ENCODE data around the gene C2orf69. TPM values are rescaled to one million over a fixed set of nuclear protein-coding genes. Genes with fewer than 3 reads are reported as not detected.
A peak's percentile ranks its signal among the peaks of the same experiment; 100 is the strongest.

C2orf69 gene
- 10 to 100 TPM in 6 of 8 experiments, 1 to 10 TPM in 2; 8.3 to 17.8 (median 11.7) TPM for total RNA-seq

GRCh38 chr2:199911052-199911876 is at the start of gene C2orf69:
Gene C2orf69 (plus strand): TSS chr2:199911293. CDS start chr2:199911439, 146 bp downstream.
- in situ Hi-C loops (cut with MboI; ENCODE audit: low pct_unique_long_range_greater_than_20kb in 2 of 9, low sequenced_read_pairs in 9 of 9, unreplicated experiment in 9 of 9) = no loop called here
- Histone ChIP-seq H3K4me3 (peak within 1 kb of the TSS; percentile 91 to 99 (median 93)), H3K4me1 (replicated peaks in 1 of 2) (peaks cover 6 to 15% of the 10 kb centered on the region in 2 donors), H3K27ac (peak within 1 kb of the TSS; percentile 93 to 97)
- ATAC-seq (replicated peaks in 6 of 8) = peak; percentile 94 to 97 (median 96)
- WGBS, 10 experiments = 0 to 2% (median 0%) methylated on average over 1 to 21 of the region's 85 CpGs; no CpG with 5 or more reads in 2 of the 10 experiments

GRCh38 chr2:199862788-199863187 is 48.3 kb upstream of the C2orf69 start:
- H3K27ac ChIP-seq = no peak overlapping the region
- WGBS, 10 experiments = 0 to 100% (median 80%) methylated on average over 1 to 3 of the region's 3 CpGs; no CpG with 5 or more reads in 3 of the 10 experiments
- H3K4me3 ChIP-seq = no peak overlapping the region
- no peaks in the 10 kb centered on the region for H3K4me1 ChIP-seq (replicated peaks in 1 of 2)
- in situ Hi-C loops (cut with MboI; ENCODE audit: low pct_unique_long_range_greater_than_20kb in 2 of 9, low sequenced_read_pairs in 9 of 9, unreplicated experiment in 9 of 9) = loop anchor here in 3 of 9 experiments (25.0 kb wide), 1 partner anchor 1550 kb away; no protein-coding TSS in a partner anchor
- peak in 3 of 8 experiments; percentile 27 to 99 (median 79) for ATAC-seq (replicated peaks in 6 of 8)

DNA sequence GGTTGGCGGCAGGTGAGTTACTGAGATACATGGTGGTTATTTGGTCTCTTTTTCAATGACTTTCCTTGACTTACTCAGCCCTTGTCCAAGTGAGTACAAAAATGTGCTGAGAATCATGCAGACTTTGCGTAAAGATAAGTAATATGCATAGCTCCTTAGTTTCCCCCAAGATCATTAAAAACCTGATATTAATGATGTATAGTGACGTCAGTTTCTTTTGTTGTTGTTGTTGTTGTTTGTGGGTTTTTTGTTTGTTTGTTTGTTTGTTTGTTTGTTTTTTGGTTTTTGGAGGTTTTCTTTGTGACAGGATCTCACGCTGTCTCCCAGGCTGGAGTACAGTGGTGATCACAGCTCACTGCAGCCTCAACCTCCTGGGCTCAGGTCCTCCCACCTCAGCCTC is 45.2 kb upstream of the C2orf69 start:
- Histone ChIP-seq H3K27ac (no peak overlapping the region), H3K4me3 (no peak overlapping the region), H3K4me1 (replicated peaks in 1 of 2) (peaks cover 0 to 18% of the 10 kb centered on the region in 2 donors)
- in situ Hi-C loops (cut with MboI; ENCODE audit: low pct_unique_long_range_greater_than_20kb in 2 of 9, low sequenced_read_pairs in 9 of 9, unreplicated experiment in 9 of 9) = loop anchor here in 3 of 9 experiments (25.0 kb wide), 1 partner anchor 1554 kb away; no protein-coding TSS in a partner anchor
- ATAC-seq (replicated peaks in 6 of 8) = no peak
- 40 to 100% (median 94%) methylated on average over 1 to 4 of the region's 4 CpGs; no CpG with 5 or more reads in 1 of the 10 experiments for WGBS, 10 experiments

- Histone ChIP-seq H3K4me3 (no peak overlapping the region), H3K27ac (no peak overlapping the region), H3K4me1 (replicated peaks in 1 of 2) (peaks cover 0 to 18% of the 10 kb centered on the region in 2 donors)
- ATAC-seq (replicated peaks in 6 of 8) = no peak
- WGBS, 10 experiments = 11 to 90% (median 32%) methylated on average over 2 to 5 of the region's 5 CpGs
- in situ Hi-C loops (cut with MboI; ENCODE audit: low pct_unique_long_range_greater_than_20kb in 2 of 9, low sequenced_read_pairs in 9 of 9, unreplicated experiment in 9 of 9) = loop anchor here in 3 of 9 experiments (25.0 kb wide), 1 partner anchor 1556 kb away; no protein-coding TSS in a partner anchor
Measured at GRCh38 chr2:199868431-199869226, 42.5 kb upstream of the C2orf69 start.

GRCh38 chr2:199869227-199869541 is 41.9 kb upstream of the C2orf69 start:
- Histone ChIP-seq H3K27ac (no peak overlapping the region), H3K4me1 (replicated peaks in 1 of 2) (peaks cover 0 to 18% of the 10 kb centered on the region in 2 donors), H3K4me3 (no peak overlapping the region)
- no peak for ATAC-seq (replicated peaks in 6 of 8)
- 20 to 100% (median 60%) methylated on average over 1 of the region's 1 CpG; no CpG with 5 or more reads in 6 of the 10 experiments for WGBS, 10 experiments
- in situ Hi-C loops (cut with MboI; ENCODE audit: low pct_unique_long_range_greater_than_20kb in 2 of 9, low sequenced_read_pairs in 9 of 9, unreplicated experiment in 9 of 9) = loop anchor here in 3 of 9 experiments (25.0 kb wide), 1 partner anchor 1557 kb away; no protein-coding TSS in a partner anchor

DNA sequence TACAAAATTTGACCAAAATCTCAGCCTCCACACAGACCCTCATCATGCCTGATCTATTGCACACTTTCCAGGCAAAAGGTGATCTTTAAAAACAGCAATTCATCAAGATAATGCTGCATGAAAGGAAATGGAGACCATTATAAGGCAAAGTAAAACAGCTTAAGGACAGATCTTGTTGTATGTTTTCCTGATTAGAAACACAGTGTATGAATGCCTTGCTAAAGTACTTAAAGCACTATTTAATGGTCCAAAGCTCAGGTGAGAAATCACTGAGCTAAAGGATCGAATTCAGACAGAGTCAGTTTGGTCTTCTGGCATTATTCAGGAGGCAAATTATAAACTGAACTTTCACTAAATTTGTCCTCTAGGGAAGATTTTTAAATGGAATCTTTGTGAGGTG is 41.4 kb upstream of the C2orf69 start:
- ATAC-seq (replicated peaks in 6 of 8) = no peak
- H3K4me3 ChIP-seq = no peak overlapping the region
- no peak overlapping the region for H3K27ac ChIP-seq
- 0 to 83% (median 23%) methylated on average over 1 of the region's 1 CpG; no CpG with 5 or more reads in 2 of the 10 experiments for WGBS, 10 experiments
- in situ Hi-C loops (cut with MboI; ENCODE audit: low pct_unique_long_range_greater_than_20kb in 2 of 9, low sequenced_read_pairs in 9 of 9, unreplicated experiment in 9 of 9) = loop anchor here in 3 of 9 experiments (25.0 kb wide), 1 partner anchor 1557 kb away; no protein-coding TSS in a partner anchor
- peaks cover 0 to 18% of the 10 kb centered on the region in 2 donors for H3K4me1 ChIP-seq (replicated peaks in 1 of 2)

- in situ Hi-C loops (cut with MboI; ENCODE audit: low pct_unique_long_range_greater_than_20kb in 2 of 9, low sequenced_read_pairs in 9 of 9, unreplicated experiment in 9 of 9) = loop anchor here in 3 of 9 experiments (25.0 kb wide), 1 partner anchor 1558 kb away; no protein-coding TSS in a partner anchor
Measured at GRCh38 chr2:199870581-199870980, 40.5 kb upstream of the C2orf69 start.

GRCh38 chr2:199874209-199874608 is 36.9 kb upstream of the C2orf69 start:
- in situ Hi-C loops (cut with MboI; ENCODE audit: low pct_unique_long_range_greater_than_20kb in 2 of 9, low sequenced_read_pairs in 9 of 9, unreplicated experiment in 9 of 9) = loop anchor here in 3 of 9 experiments (25.0 kb wide), 1 partner anchor 1562 kb away; no protein-coding TSS in a partner anchor
- ATAC-seq (replicated peaks in 6 of 8) = no peak
- 20 to 100% (median 86%) methylated on average over 1 of the region's 1 CpG; no CpG with 5 or more reads in 3 of the 10 experiments for WGBS, 10 experiments

More at GRCh38 chr2:199870581-199870980, 40.5 kb upstream of the C2orf69 start:
- no peak for ATAC-seq (replicated peaks in 6 of 8)
- no peak overlapping the region for H3K27ac ChIP-seq
- H3K4me1 ChIP-seq (replicated peaks in 1 of 2) = peaks cover 0 to 18% of the 10 kb centered on the region in 2 donors
- WGBS, 10 experiments = 13 to 100% (median 82%) methylated on average over 1 of the region's 1 CpG; no CpG with 5 or more reads in 3 of the 10 experiments
- no peak overlapping the region for H3K4me3 ChIP-seq

DNA sequence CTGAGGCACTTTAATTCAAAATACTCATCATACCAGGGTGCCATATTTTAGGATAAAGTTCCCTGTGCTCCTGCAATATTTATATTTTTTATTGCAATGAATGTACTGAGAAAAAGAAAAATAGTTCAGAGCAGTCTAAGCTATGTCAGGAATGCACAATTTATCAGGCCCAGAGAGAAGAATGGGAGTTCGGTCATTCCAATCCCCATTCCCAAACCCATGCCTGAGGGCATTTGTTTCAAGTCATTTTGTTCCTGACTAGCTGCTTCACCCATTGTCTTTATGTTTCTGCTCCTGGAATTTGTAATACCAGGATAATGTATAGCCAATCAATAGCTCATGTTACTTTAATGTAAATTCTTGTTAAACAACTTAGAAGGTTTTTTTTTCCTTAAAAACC is 35.7 kb upstream of the C2orf69 start:
- ATAC-seq (replicated peaks in 6 of 8) = peak in 1 of 8 experiments; percentile 34
- in situ Hi-C loops (cut with MboI; ENCODE audit: low pct_unique_long_range_greater_than_20kb in 2 of 9, low sequenced_read_pairs in 9 of 9, unreplicated experiment in 9 of 9) = no loop called here
- H3K4me3 ChIP-seq = no peak overlapping the region
- no peak overlapping the region for H3K27ac ChIP-seq
- WGBS, 10 experiments = 0 to 100% (median 86%) methylated on average over 1 of the region's 1 CpG; no CpG with 5 or more reads in 3 of the 10 experiments
- no peaks in the 10 kb centered on the region for H3K4me1 ChIP-seq (replicated peaks in 1 of 2)

More at GRCh38 chr2:199874209-199874608, 36.9 kb upstream of the C2orf69 start:
- no peak overlapping the region for H3K27ac ChIP-seq
- peaks cover 0 to 6% of the 10 kb centered on the region in 2 donors for H3K4me1 ChIP-seq (replicated peaks in 1 of 2)
- no peak overlapping the region for H3K4me3 ChIP-seq

DNA sequence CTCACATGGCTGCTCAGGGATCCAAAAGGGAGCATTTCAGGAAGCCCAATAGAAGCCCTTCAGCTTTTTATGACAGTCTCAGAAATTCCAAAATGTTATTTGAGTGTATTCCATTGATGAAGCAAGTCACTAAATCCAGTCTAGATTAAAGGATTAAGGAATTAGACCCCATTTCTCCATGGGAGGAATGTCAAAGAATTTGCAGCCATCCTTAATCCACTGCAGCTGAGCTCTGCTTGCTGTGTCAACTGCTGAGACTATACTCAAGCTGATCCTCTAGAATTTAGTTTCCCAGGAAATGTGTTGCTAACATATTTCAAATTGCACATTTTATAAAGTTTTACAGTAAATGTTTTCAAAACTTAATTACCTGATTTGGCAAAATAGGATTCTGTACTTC is 28.4 kb upstream of the C2orf69 start:
- no peak overlapping the region for H3K4me3 ChIP-seq
- no peaks in the 10 kb centered on the region for H3K4me1 ChIP-seq (replicated peaks in 1 of 2)
- in situ Hi-C loops (cut with MboI; ENCODE audit: low pct_unique_long_range_greater_than_20kb in 2 of 9, low sequenced_read_pairs in 9 of 9, unreplicated experiment in 9 of 9) = no loop called here
- no peak for ATAC-seq (replicated peaks in 6 of 8)
- no peak overlapping the region for H3K27ac ChIP-seq

- no peak overlapping the region for H3K4me3 ChIP-seq
- in situ Hi-C loops (cut with MboI; ENCODE audit: low pct_unique_long_range_greater_than_20kb in 2 of 9, low sequenced_read_pairs in 9 of 9, unreplicated experiment in 9 of 9) = no loop called here
- no peak overlapping the region for H3K27ac ChIP-seq
- no peaks in the 10 kb centered on the region for H3K4me1 ChIP-seq (replicated peaks in 1 of 2)
- no peak for ATAC-seq (replicated peaks in 6 of 8)
- WGBS, 10 experiments = 0 to 100% (median 77%) methylated on average over 1 to 5 of the region's 6 CpGs; no CpG with 5 or more reads in 1 of the 10 experiments
Measured at GRCh38 chr2:199883474-199884212, 27.4 kb upstream of the C2orf69 start.

DNA sequence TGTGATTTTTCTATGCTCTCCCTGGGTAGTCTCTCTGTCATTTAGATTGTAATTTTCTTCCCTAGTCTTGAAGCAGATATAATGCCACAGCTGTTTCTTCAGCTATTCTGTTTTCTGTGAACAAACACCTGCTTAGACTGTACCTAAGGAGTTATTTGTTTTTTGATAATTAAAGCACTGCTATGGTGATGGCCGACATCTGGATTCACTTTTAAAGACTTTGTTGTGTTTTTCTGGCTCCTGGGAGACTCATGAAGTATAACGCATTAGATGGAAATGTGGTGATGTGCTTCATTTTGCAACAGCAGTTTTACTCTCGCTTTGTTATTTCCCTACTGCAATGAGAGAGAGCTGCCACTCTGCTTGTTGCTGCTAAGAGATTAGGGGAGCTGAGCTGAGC is 15.7 kb upstream of the C2orf69 start:
- Histone ChIP-seq H3K4me3 (no peak overlapping the region), H3K27ac (no peak overlapping the region), H3K4me1 (replicated peaks in 1 of 2) (no peaks in the 10 kb centered on the region)
- in situ Hi-C loops (cut with MboI; ENCODE audit: low pct_unique_long_range_greater_than_20kb in 2 of 9, low sequenced_read_pairs in 9 of 9, unreplicated experiment in 9 of 9) = no loop called here
- ATAC-seq (replicated peaks in 6 of 8) = peak in 2 of 8 experiments; percentile 28 to 61
- WGBS, 10 experiments = 4 to 100% (median 74%) methylated on average over 1 to 3 of the region's 3 CpGs
